Neural cell (in vitro differentiated cells): ENCODE results near the gene CDC5L.

ENCODE experiments used
- POLR2AphosphoS5 ChIP-seq: IDR thresholded peaks from 2 replicates; pipeline ENCODE4 v1.6.1; 2012
- RAD21 ChIP-seq: fragments of 450-650 bp; conservative IDR thresholded peaks from 2 replicates; pipeline ENCODE4 v1.6.1; 2014; ENCODE audit warnings: antibody characterized with exemption, mild to moderate bottlenecking, moderate library complexity
- TF ChIP-seq, protein P1 (sequence below): fragments of 450-650 bp; IDR thresholded peaks from 2 replicates; pipeline ENCODE4 v1.5.1; 2014; ENCODE audit warnings: antibody characterized with exemption, mild to moderate bottlenecking, moderate library complexity; ENCODE audit not compliant: poor library complexity, severe bottlenecking

DNA sequence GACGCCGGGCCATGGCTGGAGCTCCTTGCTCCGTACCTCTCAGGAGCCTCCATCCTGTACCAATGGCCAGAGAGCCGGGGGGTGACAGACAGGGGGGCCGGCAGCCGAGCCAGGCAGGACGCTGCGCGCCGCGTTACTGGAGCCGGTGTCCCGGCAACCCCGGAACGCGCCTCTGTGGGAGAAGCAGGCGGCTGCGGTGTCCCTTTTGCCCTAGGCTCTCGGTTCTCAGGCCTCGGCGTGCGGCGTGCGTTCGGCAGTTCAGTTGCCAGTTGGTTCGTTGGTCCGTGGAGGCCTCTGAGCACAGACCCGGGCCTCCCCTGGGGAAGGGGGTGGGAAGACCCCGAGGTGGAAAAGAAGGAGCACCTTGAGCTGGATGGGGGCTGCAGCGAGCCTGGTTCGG, 45.0 kb upstream of the CDC5L start, which contains the start of gene SPATS1:
- TF ChIP-seq, protein P1, sequence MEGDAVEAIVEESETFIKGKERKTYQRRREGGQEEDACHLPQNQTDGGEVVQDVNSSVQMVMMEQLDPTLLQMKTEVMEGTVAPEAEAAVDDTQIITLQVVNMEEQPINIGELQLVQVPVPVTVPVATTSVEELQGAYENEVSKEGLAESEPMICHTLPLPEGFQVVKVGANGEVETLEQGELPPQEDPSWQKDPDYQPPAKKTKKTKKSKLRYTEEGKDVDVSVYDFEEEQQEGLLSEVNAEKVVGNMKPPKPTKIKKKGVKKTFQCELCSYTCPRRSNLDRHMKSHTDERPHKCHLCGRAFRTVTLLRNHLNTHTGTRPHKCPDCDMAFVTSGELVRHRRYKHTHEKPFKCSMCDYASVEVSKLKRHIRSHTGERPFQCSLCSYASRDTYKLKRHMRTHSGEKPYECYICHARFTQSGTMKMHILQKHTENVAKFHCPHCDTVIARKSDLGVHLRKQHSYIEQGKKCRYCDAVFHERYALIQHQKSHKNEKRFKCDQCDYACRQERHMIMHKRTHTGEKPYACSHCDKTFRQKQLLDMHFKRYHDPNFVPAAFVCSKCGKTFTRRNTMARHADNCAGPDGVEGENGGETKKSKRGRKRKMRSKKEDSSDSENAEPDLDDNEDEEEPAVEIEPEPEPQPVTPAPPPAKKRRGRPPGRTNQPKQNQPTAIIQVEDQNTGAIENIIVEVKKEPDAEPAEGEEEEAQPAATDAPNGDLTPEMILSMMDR: no peak
- no peak for TF ChIP-seq RAD21
- TF ChIP-seq POLR2AphosphoS5: no peak
